Kidney (tissue), 14 donors: ENCODE measurements around the gene SART1. TPM values are rescaled to one million over a fixed set of nuclear protein-coding genes. Genes with fewer than 3 reads are reported as not detected.

Experiments used
- DNase-seq, 5 donors: peaks; one replicate each; pipeline ENCODE4 v3.0.0-alpha.2; 2013 to 2020
- FAIRE-seq: peaks from 2 replicates; lab custom pipeline; 2012; peaks lifted over from hg19 to GRCh38; lab: Jason Lieb, UNC
- H3K27ac ChIP-seq, 2 donors: one replicate each; pipeline ENCODE4 v1.7.0; 2013; ENCODE audit warnings: low read depth in 2 of 2, low read length in 2 of 2, inconsistent platforms in 1 of 2
- H3K27me3 ChIP-seq: one replicate; pipeline ENCODE4 v1.7.1; 2013; ENCODE audit warnings: low read length, inconsistent platforms; ENCODE audit not compliant: control insufficient read depth, insufficient read depth
- H3K36me3 ChIP-seq, 3 donors: one replicate each; pipeline versions ENCODE4 v1.7.0 to v1.7.1; 2013; ENCODE audit warnings: low read length in 3 of 3, control low read depth in 1 of 3, inconsistent platforms in 1 of 3; ENCODE audit not compliant: insufficient read depth in 3 of 3, control insufficient read depth in 2 of 3
- H3K4me1 ChIP-seq, 3 donors: one replicate each; pipeline versions ENCODE4 v1.7.0 to v1.7.1; 2013; ENCODE audit warnings: low read length in 3 of 3, inconsistent platforms in 1 of 3, low read depth in 1 of 3; ENCODE audit not compliant: control insufficient read depth in 2 of 3, insufficient read depth in 2 of 3
- H3K4me3 ChIP-seq, 3 donors: one replicate each; pipeline versions ENCODE4 v1.7.0 to v1.8.1; 2013; ENCODE audit warnings: low read length in 3 of 3, control low read depth in 1 of 3, inconsistent platforms in 1 of 3
- H3K9ac ChIP-seq, 3 donors: one replicate each; pipeline versions ENCODE4 v1.7.0 to v1.7.1; 2013; ENCODE audit warnings: low read length in 3 of 3, control low read depth in 1 of 3, inconsistent platforms in 1 of 3
- H3K9me3 ChIP-seq, 3 donors: one replicate each; pipeline versions ENCODE4 v1.7.0 to v1.7.1; 2013; ENCODE audit warnings: low read length in 3 of 3, control low read depth in 1 of 3, inconsistent platforms in 1 of 3; ENCODE audit not compliant: control insufficient read depth in 2 of 3, insufficient read depth in 1 of 3
- CTCF ChIP-seq: IDR thresholded peaks from 3 replicates; pipeline ENCODE4 v1.5.1; 2012; ENCODE audit warnings: mild to moderate bottlenecking, moderate library complexity, borderline replicate concordance; ENCODE audit not compliant: insufficient read depth; ENCODE audit errors: extremely low read depth
- intact Hi-C: fragments of 100-400 bp; cut with DNase I; formaldehyde crosslinking; loops from one replicate; pipeline ENCODE4 v1.11.1; 2022
- polyA plus RNA-seq: library from polyadenylated mRNA; stranded (reverse); fragments of 350-450 nt; fragmentation: Illumina TruSeq; extraction: RNeasy Lipid Tissue Mini Kit (QIAGEN cat#74804); gene quantifications from one replicate; pipeline ENCODE4 v1.2.3, GENCODE V29; 2014; ENCODE audit warnings: low read depth, low replicate concordance; ENCODE audit not compliant: insufficient read depth
- total RNA-seq: library from RNA; stranded (reverse); fragmentation: NEBNext Ultra II Directional; extraction: Animal tissue kit (Norgen Biotek cat#: 25700); gene quantifications from one replicate; pipeline ENCODE4 v1.2.1, GENCODE V29; 2021
- donor health status: control.
- donor health status: control.
- donor health status: control.
- donor health status: control.
- donor health status: control.
- donor health status: DM: yes; HTN: yes; CAD: no.
- donor health status: Normal renal cell carcinoma (clear cell type).

The SART1 gene
- total and polyA plus RNA-seq, 2 donors from 2014 or later, result 48.6 to 48.7 TPM

- TF ChIP-seq CTCF, result no peak
- intact Hi-C loops, result no loop called here
- FAIRE-seq, result no peak
- H3K9ac ChIP-seq, result no peak overlapping the region
- H3K9me3 ChIP-seq, result no peaks in the 10 kb centered on the region
- H3K4me3 ChIP-seq, result no peak overlapping the region
- H3K4me1 ChIP-seq, result peaks cover 0 to 37% (median 15%) of the 10 kb centered on the region in 3 donors
- peak overlapping the region; percentile 43 to 59 for H3K27ac ChIP-seq
- H3K36me3 ChIP-seq, result no peaks in the 10 kb centered on the region
- DNase-seq, result no peak
- H3K27me3 ChIP-seq, result no peaks in the 10 kb centered on the region
Observed at GRCh38 chr11:65915101-65915820, 46.3 kb upstream of the SART1 start.

DNA sequence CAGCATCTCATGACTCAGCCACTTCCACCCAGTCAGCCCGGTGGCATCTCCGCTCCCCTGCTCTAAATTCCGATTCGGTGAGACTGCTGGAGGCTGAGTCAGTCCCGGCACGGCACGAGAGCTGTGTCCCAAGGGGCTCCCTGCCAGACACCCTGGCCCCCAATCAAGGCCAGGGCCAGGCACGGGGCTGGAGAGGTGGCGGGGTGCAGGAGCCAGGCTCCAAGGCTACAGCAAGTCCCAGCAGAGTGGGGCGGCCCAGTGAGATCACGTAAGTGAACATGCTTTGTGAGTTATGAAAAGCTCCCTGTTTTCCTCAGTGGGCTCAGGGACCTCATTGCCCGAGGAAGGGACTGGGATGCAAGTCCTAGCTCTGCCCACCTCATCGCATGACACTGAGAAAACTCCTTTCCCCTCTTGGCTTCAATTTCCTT, 45.7 kb upstream of the SART1 start:
- FAIRE-seq (no peak), DNase-seq (peak in 1 of 5 donors; percentile 92)
- Histone ChIP-seq H3K9me3 (no peaks in the 10 kb centered on the region), H3K4me1 (peaks cover 0 to 42% (median 20%) of the 10 kb centered on the region in 3 donors), H3K9ac (no peak overlapping the region), H3K36me3 (no peaks in the 10 kb centered on the region), H3K4me3 (no peak overlapping the region), H3K27ac (peak overlapping the region; percentile 32 to 59), H3K27me3 (no peaks in the 10 kb centered on the region)
- no peak for TF ChIP-seq CTCF
- intact Hi-C loops, result no loop called here

GRCh38 chr11:65916391-65916790, 45.1 kb upstream of the SART1 start:
- no peak for DNase-seq
- Histone ChIP-seq H3K27ac (no peak overlapping the region), H3K4me3 (no peak overlapping the region), H3K36me3 (no peaks in the 10 kb centered on the region), H3K27me3 (no peaks in the 10 kb centered on the region), H3K9ac (no peak overlapping the region), H3K4me1 (peaks cover 0 to 44% (median 21%) of the 10 kb centered on the region in 3 donors), H3K9me3 (no peaks in the 10 kb centered on the region)
- FAIRE-seq, result no peak
- TF ChIP-seq CTCF, result no peak
- intact Hi-C loops, result no loop called here

- Histone ChIP-seq H3K36me3 (no peaks in the 10 kb centered on the region), H3K9ac (peak overlapping the region in 1 of 3 donors; percentile 97), H3K4me1 (peaks cover 0 to 38% (median 21%) of the 10 kb centered on the region in 3 donors), H3K9me3 (no peaks in the 10 kb centered on the region), H3K4me3 (peak overlapping the region in 1 of 3 donors; percentile 97), H3K27ac (no peak overlapping the region), H3K27me3 (no peaks in the 10 kb centered on the region)
- no peak for TF ChIP-seq CTCF
- intact Hi-C loops, result no loop called here
- FAIRE-seq (no peak), DNase-seq (no peak)
Observed at GRCh38 chr11:65917077-65917433, 44.5 kb upstream of the SART1 start.
